GM12878 (cell line): ENCODE measurements around the gene EED. TPM values are rescaled to one million over a fixed set of nuclear protein-coding genes. Genes with fewer than 3 reads are reported as not detected.
A peak's percentile ranks its signal among the peaks of the same experiment; 100 is the strongest.

Experiments used
- ATAC-seq: fragments of 200-7000 bp; cut with Tn5 transposase; 3 replicates; pipeline ENCODE4 v1.9.1; 2020; ENCODE audit warnings: mild to moderate bottlenecking, moderate library complexity
- BruUV-seq: library from RNA; stranded (reverse); fragments of 400-500 nt; replicated peaks from 2 replicates; lab custom pipeline; 2021; lab: Mats Ljungman, UMichigan
- CTCF ChIA-PET: fragments of 300-600 bp; sonication (Branson Sonifier 250); formaldehyde crosslinking; extraction: SDS; loops from one replicate; lab custom pipeline; 2021; ENCODE audit warnings: inconsistent platforms; lab: Yijun Ruan, JAX
- POLR2A ChIA-PET: fragments of 350-600 bp; formaldehyde crosslinking; extraction: SDS; loops from one replicate; lab custom pipeline; 2021; ENCODE audit warnings: inconsistent platforms; lab: Charles Lee
- RAD21 ChIA-PET: fragments of 300-600 bp; sonication (Branson Sonifier 250); formaldehyde crosslinking; loops from one replicate; lab custom pipeline; 2023; ENCODE audit warnings: antibody characterized with exemption; ENCODE audit not compliant: unreplicated experiment; lab: Charles Lee
- SMC1A ChIA-PET: fragments of 300-600 bp; sonication (Branson Sonifier 250); formaldehyde crosslinking; loops from one replicate; lab custom pipeline; 2023; ENCODE audit not compliant: unreplicated experiment, uncharacterized antibody; lab: Charles Lee
- DNase-seq: peaks from one replicate; pipeline ENCODE4 v3.0.0-alpha.2; 2011; ENCODE audit warnings: low read depth, low spot score
- FAIRE-seq: peaks from 3 replicates; lab custom pipeline; 2011; peaks lifted over from hg19 to GRCh38; lab: Jason Lieb, UNC
- H2AFZ ChIP-seq: 2 replicates; pipeline ENCODE4 v1.6.0; 2011; ENCODE audit warnings: low read depth, low read length, control low read depth; ENCODE audit not compliant: control insufficient read depth
- H3K27ac ChIP-seq: 2 replicates; pipeline ENCODE4 v1.5.1; 2011; ENCODE audit warnings: control low read depth; ENCODE audit not compliant: control insufficient read depth, insufficient read depth
- H3K27me3 ChIP-seq, 2 experiments: replicated peaks in 1 of 2; 2 replicates each; pipeline versions ENCODE4 v1.6.0 to v1.6.1; 2011; ENCODE audit warnings: low read length in 1 of 2; ENCODE audit not compliant: control insufficient read depth in 2 of 2, insufficient read depth in 2 of 2
- H3K36me3 ChIP-seq, 2 experiments: 2 replicates each; pipeline ENCODE4 v1.5.1; 2011; ENCODE audit warnings: low read length in 1 of 2; ENCODE audit not compliant: control insufficient read depth in 2 of 2, insufficient read depth in 2 of 2
- H3K4me1 ChIP-seq: 2 replicates; pipeline ENCODE4 v1.6.1; 2011; ENCODE audit warnings: mild to moderate bottlenecking, low read length, moderate library complexity, mixed read lengths; ENCODE audit not compliant: control insufficient read depth, insufficient read depth
- H3K4me2 ChIP-seq: 2 replicates; pipeline ENCODE4 v1.6.0; 2011; ENCODE audit warnings: control low read depth; ENCODE audit not compliant: control insufficient read depth, insufficient read depth
- H3K4me3 ChIP-seq: fragments of 200-600 bp; sonication (generic); 2 replicates; pipeline ENCODE4 v1.5.1; 2016
- H3K79me2 ChIP-seq: 2 replicates; pipeline ENCODE4 v1.6.0; 2011; ENCODE audit warnings: low read length; ENCODE audit not compliant: control insufficient read depth, insufficient read depth
- H3K9ac ChIP-seq: 2 replicates; pipeline ENCODE4 v1.8.0; 2011; ENCODE audit warnings: low read length, control low read depth, mixed read lengths; ENCODE audit not compliant: control insufficient read depth, insufficient read depth
- H3K9me3 ChIP-seq: replicated peaks from 3 replicates; pipeline ENCODE4 v1.5.1; 2011; ENCODE audit warnings: mild to moderate bottlenecking, low read length; ENCODE audit not compliant: control insufficient read depth, insufficient read depth
- H4K20me1 ChIP-seq: 2 replicates; pipeline ENCODE4 v1.6.0; 2011; ENCODE audit not compliant: control insufficient read depth, insufficient read depth
- CHD1 ChIP-seq: IDR thresholded peaks from 2 replicates; pipeline ENCODE4 v1.6.1; 2012; ENCODE audit warnings: low read depth, low read length, improper control_type of control experiment
- CTCF ChIP-seq, 3 experiments: IDR thresholded peaks in 2 of 3; conservative IDR thresholded peaks in 1 of 3; 2 replicates each; pipeline ENCODE4 v1.5.1; 2011; ENCODE audit warnings: low read depth in 3 of 3, low read length in 3 of 3, mild to moderate bottlenecking in 3 of 3, control low read depth in 2 of 3, moderate library complexity in 2 of 3, inconsistent platforms in 1 of 3, mixed read lengths in 1 of 3; ENCODE audit not compliant: control insufficient read depth in 2 of 3, insufficient read depth in 1 of 3; ENCODE audit errors: extremely low read depth in 1 of 3
- FOXM1 ChIP-seq: IDR thresholded peaks from 2 replicates; pipeline ENCODE4 v1.6.1; 2012; ENCODE audit warnings: low read depth, mild to moderate bottlenecking, inconsistent platforms, low read length, moderate library complexity
- IRF3 ChIP-seq: fragments of 450-650 bp; IDR thresholded peaks from 2 replicates; pipeline ENCODE4 v1.6.1; 2014; ENCODE audit warnings: mild to moderate bottlenecking
- IRF4 ChIP-seq: IDR thresholded peaks from 2 replicates; pipeline ENCODE4 v1.6.1; 2011; ENCODE audit warnings: low read depth, low read length
- JUNB ChIP-seq: IDR thresholded peaks from 2 replicates; pipeline ENCODE4 v1.6.1; 2016; ENCODE audit warnings: antibody characterized with exemption, mild to moderate bottlenecking
- NBN ChIP-seq: fragments of 450-650 bp; IDR thresholded peaks from 2 replicates; pipeline ENCODE4 v1.6.1; 2016
- RAD21 ChIP-seq: IDR thresholded peaks from 2 replicates; pipeline ENCODE4 v1.6.1; 2011; ENCODE audit warnings: mild to moderate bottlenecking, low read depth, low read length, moderate library complexity; ENCODE audit not compliant: insufficient read depth
- RB1 ChIP-seq: fragments of 450-650 bp; formaldehyde crosslinking; IDR thresholded peaks from 2 replicates; pipeline ENCODE4 v1.6.1; 2017; ENCODE audit warnings: mild to moderate bottlenecking, borderline replicate concordance
- RELA ChIP-seq: fragments of 450-650 bp; IDR thresholded peaks from 2 replicates; pipeline ENCODE4 v1.8.0; 2014; ENCODE audit warnings: borderline replicate concordance; ENCODE audit not compliant: partially characterized antibody
- RUNX3 ChIP-seq: IDR thresholded peaks from 2 replicates; pipeline ENCODE4 v1.6.1; 2012; ENCODE audit warnings: low read length, inconsistent platforms
- SMC3 ChIP-seq: IDR thresholded peaks from 2 replicates; pipeline ENCODE4 v1.6.1; 2011; ENCODE audit warnings: low read length, improper control_type of control experiment, borderline replicate concordance
- WRNIP1 ChIP-seq: IDR thresholded peaks from 2 replicates; pipeline ENCODE4 v1.6.1; 2011; ENCODE audit warnings: low read depth, low read length, improper control_type of control experiment, borderline replicate concordance
- whole genome bisulfite sequencing: methylation state at CpG from one replicate; pipeline ENCODE4 v1.1.6; 2016; ENCODE audit warnings: low lambda C conversion rate; ENCODE audit not compliant: insufficient replicate concordance, insufficient coverage; ENCODE audit errors: missing lambda C conversion rate; 5-methylcytosine and 5-hydroxymethylcytosine counted together
- in situ Hi-C: fragments of 300-500 bp; cut with MboI; formaldehyde crosslinking; loops from 9 replicates; pipeline ENCODE4 v1.14.3; 2018; ENCODE audit warnings: mixed read lengths
- intact Hi-C: fragments of 100-400 bp; cut with micrococcal nuclease; formaldehyde crosslinking; loops from one replicate; pipeline ENCODE4 v1.14.2; 2022; ENCODE audit not compliant: unreplicated experiment
- polyA plus RNA-seq, 11 experiments: library from polyadenylated mRNA; depleted of rRNA in 4 of 11; unstranded in 6 of 11; stranded (reverse) in 5 of 11; fragments of >200 nt; fragmentation: Nextera tagmentation in 4 of 11; fragmentation: Illumina TruSeq in 1 of 11; extraction: Ambion mirVana in 4 of 11; extraction: Trizol in 1 of 11; gene quantifications; 1 replicate in 1 of 11; 2 replicates in 10 of 11; pipeline versions ENCODE4 v1.2.1 to v1.2.3, GENCODE V29; 2011 to 2016; ENCODE audit warnings: inconsistent platforms in 2 of 11, missing spikeins in 2 of 11, low read depth in 1 of 11
- total RNA-seq, 4 experiments: library from RNA; depleted of rRNA in 3 of 4; stranded (reverse); fragments of >200 nt in 3 of 4; fragmentation: Illumina TruSeq in 1 of 4; extraction: Trizol in 1 of 4; gene quantifications; 2 replicates each; pipeline versions ENCODE4 v1.2.1 to v1.2.3, GENCODE V29; 2013 to 2021
- TF ChIP-seq, protein P1 (sequence below): fragments of 150-350 bp; IDR thresholded peaks from 2 replicates; pipeline ENCODE4 v1.6.1; 2016; ENCODE audit warnings: low read depth, low read length

EED gene
- total and polyA plus RNA-seq, 10 of the 15 experiments (the other 5 are each of a cell fraction or from before 2014, with no cell fraction given) = 41.5 to 140 (median 72.2) TPM

DNA sequence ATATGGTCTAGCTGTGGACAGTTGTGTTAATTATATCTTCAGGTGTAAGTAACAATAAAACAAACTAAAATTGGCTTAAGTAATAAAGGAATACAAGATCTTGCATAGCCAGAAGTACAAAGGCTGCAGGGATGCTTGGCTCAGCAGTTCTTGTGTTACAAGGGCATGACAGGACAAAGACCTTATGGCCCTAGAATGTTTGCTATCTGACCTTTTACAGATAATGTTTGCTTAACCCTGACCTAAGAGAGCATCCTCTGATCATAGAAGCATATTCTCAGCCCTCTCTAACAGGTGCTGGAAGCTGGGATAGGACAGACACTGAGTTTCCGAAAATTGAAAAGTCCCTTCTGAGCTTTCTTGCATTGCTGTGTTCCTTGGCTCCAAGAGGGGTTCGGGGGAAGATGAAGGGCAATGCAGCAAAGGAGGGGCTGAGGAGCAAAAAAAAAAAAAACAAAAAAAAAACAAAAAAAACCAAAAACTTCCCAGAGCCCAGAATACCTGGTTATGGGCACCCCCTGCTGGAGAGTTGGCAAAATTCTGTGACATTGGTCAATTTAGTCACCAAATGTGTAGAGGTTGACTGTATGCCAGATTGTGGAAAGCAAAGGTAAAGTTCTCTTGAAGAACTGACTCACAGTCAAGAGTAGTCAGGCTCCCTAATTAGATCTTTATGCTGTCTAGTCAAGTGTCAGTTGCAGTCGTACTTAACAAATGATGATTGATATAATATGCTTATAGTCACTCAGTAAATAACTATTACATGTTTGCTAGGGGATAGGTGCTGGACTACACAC lies 47.1 kb downstream of the EED start:
- ChIA-PET SMC1A (interaction anchor here (0.6 to 7.1 kb wide), 24 partner anchors 9 to 827 kb away, joined by 3 to 54 read pairs (median 3); partner anchors contain the start of gene HIKESHI), CTCF (interaction anchor here (0.6 to 5.6 kb wide), 39 partner anchors 9 to 457 kb away, joined by 3 to 51 read pairs (median 4); partner anchors contain the start of genes CCDC83 and HIKESHI), RAD21 (interaction anchor here (1.0 to 4.2 kb wide), 12 partner anchors 26 to 437 kb away, joined by 3 to 28 read pairs (median 4); partner anchors contain the start of genes CCDC83, EED and PICALM), POLR2A (interaction anchor here (0.6 to 2.4 kb wide), 3 partner anchors 11 to 152 kb away, joined by 3 to 6 read pairs (median 4); no protein-coding TSS in a partner anchor)
- H3K79me2 ChIP-seq = no peaks in the 10 kb centered on the region
- WGBS = 2% methylated on average over 3 of the region's 3 CpGs
- no peaks in the 10 kb centered on the region for H4K20me1 ChIP-seq
- no TSS peak for BruUV-seq
- 0 out of 2 replicates have a peak overlapping the region, but pooled peaks have one; percentile 24 for H3K4me2 ChIP-seq
- peak; percentile 62 for FAIRE-seq
- H3K27me3 ChIP-seq = no peaks in the 10 kb centered on the region
- peak; percentile 27 for DNase-seq
- no peak overlapping the region for H3K4me3 ChIP-seq
- in situ Hi-C loops = loop anchor here (5.0 kb wide), 2 partner anchors 249 to 434 kb away; partner anchors contain the start of gene CCDC83
- peak; percentile 48 for ATAC-seq
- no peaks in the 10 kb centered on the region for H3K9me3 ChIP-seq
- no peak overlapping the region for H3K9ac ChIP-seq
- no peak overlapping the region for H2AFZ ChIP-seq
- intact Hi-C loops = loop anchor here (1.0 to 10.0 kb wide), 7 partner anchors 47 to 627 kb away; partner anchors contain the start of genes CCDC83, CREBZF and EED
- H3K36me3 ChIP-seq = no peaks in the 10 kb centered on the region
- H3K4me1 ChIP-seq = peaks cover 41% of the 10 kb centered on the region
- no peak overlapping the region; the same call in 1 of the 2 replicates for H3K27ac ChIP-seq
- TF ChIP-seq JUNB (no peak), CTCF (IDR thresholded peaks at IDR 0.05 in 2 of 3, conservative IDR thresholded peaks at IDR 0.05 in 1 of 3; ENCODE audit: control insufficient read depth in 2 of 3, extremely low read depth in 1 of 3, insufficient read depth in 1 of 3, low read depth in 3 of 3, low read length in 3 of 3) (peak; percentile 70 to 79 (median 71)), RB1 (no peak; the same call in 1 of the 2 replicates), FOXM1 (0 out of 2 replicates have a peak, but pooled peaks have one; percentile 45), CHD1 (no peak), IRF3 (no peak), RELA (no peak), NBN (peak; percentile 65; the same call in 1 of the 2 replicates), RAD21 (peak; percentile 95), IRF4 (0 out of 2 replicates have a peak, but pooled peaks have one; percentile 15), WRNIP1 (no peak), RUNX3 (peak; percentile 49; the same call in 1 of the 2 replicates), SMC3 (peak; percentile 82)
- TF ChIP-seq, protein P1, sequence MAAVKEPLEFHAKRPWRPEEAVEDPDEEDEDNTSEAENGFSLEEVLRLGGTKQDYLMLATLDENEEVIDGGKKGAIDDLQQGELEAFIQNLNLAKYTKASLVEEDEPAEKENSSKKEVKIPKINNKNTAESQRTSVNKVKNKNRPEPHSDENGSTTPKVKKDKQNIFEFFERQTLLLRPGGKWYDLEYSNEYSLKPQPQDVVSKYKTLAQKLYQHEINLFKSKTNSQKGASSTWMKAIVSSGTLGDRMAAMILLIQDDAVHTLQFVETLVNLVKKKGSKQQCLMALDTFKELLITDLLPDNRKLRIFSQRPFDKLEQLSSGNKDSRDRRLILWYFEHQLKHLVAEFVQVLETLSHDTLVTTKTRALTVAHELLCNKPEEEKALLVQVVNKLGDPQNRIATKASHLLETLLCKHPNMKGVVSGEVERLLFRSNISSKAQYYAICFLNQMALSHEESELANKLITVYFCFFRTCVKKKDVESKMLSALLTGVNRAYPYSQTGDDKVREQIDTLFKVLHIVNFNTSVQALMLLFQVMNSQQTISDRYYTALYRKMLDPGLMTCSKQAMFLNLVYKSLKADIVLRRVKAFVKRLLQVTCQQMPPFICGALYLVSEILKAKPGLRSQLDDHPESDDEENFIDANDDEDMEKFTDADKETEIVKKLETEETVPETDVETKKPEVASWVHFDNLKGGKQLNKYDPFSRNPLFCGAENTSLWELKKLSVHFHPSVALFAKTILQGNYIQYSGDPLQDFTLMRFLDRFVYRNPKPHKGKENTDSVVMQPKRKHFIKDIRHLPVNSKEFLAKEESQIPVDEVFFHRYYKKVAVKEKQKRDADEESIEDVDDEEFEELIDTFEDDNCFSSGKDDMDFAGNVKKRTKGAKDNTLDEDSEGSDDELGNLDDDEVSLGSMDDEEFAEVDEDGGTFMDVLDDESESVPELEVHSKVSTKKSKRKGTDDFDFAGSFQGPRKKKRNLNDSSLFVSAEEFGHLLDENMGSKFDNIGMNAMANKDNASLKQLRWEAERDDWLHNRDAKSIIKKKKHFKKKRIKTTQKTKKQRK = no peak
